Measurements from ENCODE around the gene SLIT3.

DNA sequence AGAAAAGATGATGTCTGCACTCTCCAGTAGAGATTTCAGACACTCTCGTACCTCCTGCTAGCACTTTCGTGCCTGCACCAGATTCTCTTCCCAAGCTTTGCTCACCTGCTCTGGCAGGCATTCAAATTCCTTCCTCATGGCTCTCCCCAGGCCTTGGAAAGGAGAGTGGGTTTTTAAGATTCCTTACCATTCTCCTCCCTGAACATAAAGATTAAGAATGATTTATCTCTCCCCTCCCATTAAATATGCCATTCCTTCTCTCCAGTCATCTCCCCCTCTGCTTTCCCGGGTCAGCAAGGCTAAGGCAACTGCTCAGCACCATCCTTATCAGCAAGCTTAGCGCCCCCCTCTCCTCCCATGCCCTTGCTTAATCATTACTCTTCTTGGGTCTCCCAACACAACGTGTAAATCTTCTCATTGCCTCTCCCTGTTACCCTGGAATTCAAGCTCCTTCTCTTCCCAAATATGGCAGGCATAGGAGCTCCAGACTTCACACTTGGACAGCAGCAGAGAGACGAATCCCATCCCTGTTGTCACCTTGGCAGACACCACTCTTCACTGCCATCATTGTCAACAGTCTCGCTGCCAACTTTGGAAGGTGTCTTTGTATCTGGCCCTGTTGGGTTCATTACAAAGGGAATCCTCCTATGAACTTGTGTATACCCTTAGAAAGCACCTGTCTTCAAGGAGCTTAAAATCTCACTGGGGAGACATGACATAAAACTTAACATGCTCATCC, 332.9 kb downstream of the SLIT3 start:
- TF ChIP-seq, protein P1, sequence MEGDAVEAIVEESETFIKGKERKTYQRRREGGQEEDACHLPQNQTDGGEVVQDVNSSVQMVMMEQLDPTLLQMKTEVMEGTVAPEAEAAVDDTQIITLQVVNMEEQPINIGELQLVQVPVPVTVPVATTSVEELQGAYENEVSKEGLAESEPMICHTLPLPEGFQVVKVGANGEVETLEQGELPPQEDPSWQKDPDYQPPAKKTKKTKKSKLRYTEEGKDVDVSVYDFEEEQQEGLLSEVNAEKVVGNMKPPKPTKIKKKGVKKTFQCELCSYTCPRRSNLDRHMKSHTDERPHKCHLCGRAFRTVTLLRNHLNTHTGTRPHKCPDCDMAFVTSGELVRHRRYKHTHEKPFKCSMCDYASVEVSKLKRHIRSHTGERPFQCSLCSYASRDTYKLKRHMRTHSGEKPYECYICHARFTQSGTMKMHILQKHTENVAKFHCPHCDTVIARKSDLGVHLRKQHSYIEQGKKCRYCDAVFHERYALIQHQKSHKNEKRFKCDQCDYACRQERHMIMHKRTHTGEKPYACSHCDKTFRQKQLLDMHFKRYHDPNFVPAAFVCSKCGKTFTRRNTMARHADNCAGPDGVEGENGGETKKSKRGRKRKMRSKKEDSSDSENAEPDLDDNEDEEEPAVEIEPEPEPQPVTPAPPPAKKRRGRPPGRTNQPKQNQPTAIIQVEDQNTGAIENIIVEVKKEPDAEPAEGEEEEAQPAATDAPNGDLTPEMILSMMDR (IDR thresholded peaks at IDR 0.05), result no peak
- TF ChIP-seq POLR2AphosphoS5 (IDR thresholded peaks at IDR 0.05) (no peak), EP300 (IDR thresholded peaks at IDR 0.05) (no peak)

All from suprapubic skin (tissue), 4 donors.